ENCODE data around the gene TUBGCP5. TPM values are rescaled to one million over a fixed set of nuclear protein-coding genes. Genes with fewer than 3 reads are reported as not detected.

The TUBGCP5 gene
- total and polyA plus RNA-seq, 10 of the 15 experiments (the other 5 are each of a cell fraction or from before 2014, with no cell fraction given) = 6.4 to 29.2 (median 20.2) TPM

- ChIA-PET SMC1A (ENCODE audit: uncharacterized antibody, unreplicated experiment) (interaction anchor here (0.6 kb wide), 1 partner anchor 18 kb away, joined by 3 read pairs; no protein-coding TSS in a partner anchor), POLR2A (interaction anchor here (0.9 kb wide), 1 partner anchor 140 kb away, joined by 4 read pairs; no protein-coding TSS in a partner anchor), RAD21 (ENCODE audit: unreplicated experiment) (no interaction called here), CTCF (no interaction called here)
- peaks cover 7% of the 10 kb centered on the region for H3K4me1 ChIP-seq (ENCODE audit: control insufficient read depth, insufficient read depth, low read length)
- FAIRE-seq (no peak), ATAC-seq (peak; percentile 83), DNase-seq (ENCODE audit: low read depth, low spot score) (no peak)
- peaks cover 3% of the 10 kb centered on the region for H4K20me1 ChIP-seq (ENCODE audit: control insufficient read depth, insufficient read depth)
- TSS peak; percentile 67 for BruUV-seq (replicated peaks)
- in situ Hi-C loops (cut with MboI) = no loop called here
- peak overlapping the region; percentile 68 for H2AFZ ChIP-seq (ENCODE audit: control insufficient read depth, low read depth, low read length)
- H3K27me3 ChIP-seq (replicated peaks in 1 of 2; ENCODE audit: control insufficient read depth in 2 of 2, insufficient read depth in 2 of 2, low read length in 1 of 2) = no peaks in the 10 kb centered on the region
- peak overlapping the region; percentile 68 for H3K9ac ChIP-seq (ENCODE audit: control insufficient read depth, insufficient read depth, low read length)
- no peaks in the 10 kb centered on the region for H3K36me3 ChIP-seq (ENCODE audit: control insufficient read depth in 2 of 2, insufficient read depth in 2 of 2, low read length in 1 of 2)
- WGBS (ENCODE audit: insufficient coverage, insufficient replicate concordance, low lambda C conversion rate, missing lambda C conversion rate) = under 1% methylated on average over 53 of the region's 88 CpGs
- H3K79me2 ChIP-seq (ENCODE audit: control insufficient read depth, insufficient read depth, low read length) = peaks cover 19% of the 10 kb centered on the region
- TF ChIP-seq IKZF1 (conservative IDR thresholded peaks at IDR 0.05) = no peak; the same call in 1 of the 2 replicates
- TF ChIP-seq EGR1 (IDR thresholded peaks at IDR 0.05; ENCODE audit: borderline replicate concordance in 1 of 2, low read depth in 2 of 2, low read length in 2 of 2) = peak in 1 of 2 experiments; percentile 81; a peak in 2 of 3 replicates
- TF ChIP-seq ZNF384 (IDR thresholded peaks at IDR 0.05; ENCODE audit: borderline replicate concordance, low read depth, low read length) = no peak
- TF ChIP-seq ZBTB4 (CRISPR knock-in tag; IDR thresholded peaks at IDR 0.05) = no peak
- no peak for TF ChIP-seq TBL1XR1 (IDR thresholded peaks at IDR 0.05; ENCODE audit: low read depth, low read length)
- 0 out of 2 replicates have a peak, but pooled peaks have one; percentile 16 for TF ChIP-seq DPF2 (IDR thresholded peaks at IDR 0.05)
- no peak for TF ChIP-seq CHD4 (IDR thresholded peaks at IDR 0.05)
- TF ChIP-seq EED (IDR thresholded peaks at IDR 0.05; ENCODE audit: low read depth) = 0 out of 2 replicates have a peak, but pooled peaks have one; percentile 4
- TF ChIP-seq HDAC6 (IDR thresholded peaks at IDR 0.05; ENCODE audit: unreplicated experiment) = no peak
- TF ChIP-seq MTA2 (IDR thresholded peaks at IDR 0.05; ENCODE audit: low read depth) = no peak
- no peak for TF ChIP-seq RBBP5 (conservative IDR thresholded peaks at IDR 0.05)
- 0 out of 2 replicates have a peak, but pooled peaks have one; percentile 36 for TF ChIP-seq NKRF (conservative IDR thresholded peaks at IDR 0.05)
- TF ChIP-seq NR2C1 (IDR thresholded peaks at IDR 0.05) = no peak
- intact Hi-C loops (cut with micrococcal nuclease; ENCODE audit: unreplicated experiment) = loop anchor here (5.0 to 10.0 kb wide), 2 partner anchors 42 to 125 kb away; no protein-coding TSS in a partner anchor
- H3K4me2 ChIP-seq (ENCODE audit: control insufficient read depth, insufficient read depth) = peak overlapping the region; percentile 90
- H3K4me3 ChIP-seq = peak overlapping the region; percentile 98
- H3K9me3 ChIP-seq (replicated peaks; ENCODE audit: control insufficient read depth, insufficient read depth, low read length) = no peaks in the 10 kb centered on the region
- H3K27ac ChIP-seq (ENCODE audit: control insufficient read depth, insufficient read depth) = no peak overlapping the region
Observed at GRCh38 chr15:22979238-22980188, 59.9 kb downstream of the TUBGCP5 start.
